ENCODE results near the gene PATJ. TPM values are rescaled to one million over a fixed set of nuclear protein-coding genes. Genes with fewer than 3 reads are reported as not detected.
"Not testable (repeated sequence)": the region's sequence is repeated elsewhere in the genome, so short reads cannot be mapped to it uniquely, and the experiment has no call there.

The PATJ gene
- total RNA-seq, 1 donor from 2014 or later = 126 TPM

GRCh38 chr1:62176597-62177312, 434.5 kb downstream of the PATJ start:
- Mint-ChIP-seq H3K4me1 (ENCODE audit: low read depth) (peaks cover 20% of the 10 kb centered on the region), H3K4me3 (ENCODE audit: low read depth) (no peak overlapping the region), H3K27me3 (no peaks in the 10 kb centered on the region), H3K9me3 (ENCODE audit: low read depth) (no peaks in the 10 kb centered on the region), H3K27ac (peak overlapping the region; percentile 59), H3K36me3 (ENCODE audit: insufficient read depth) (no peaks in the 10 kb centered on the region)
- no peak for TF ChIP-seq CTCF (IDR thresholded peaks at IDR 0.05; ENCODE audit: unreplicated experiment)
- no peak for DNase-seq (ENCODE audit: low spot score, unreplicated experiment)

GRCh38 chr1:62177621-62178020, 435.3 kb downstream of the PATJ start:
- no peaks in the 10 kb centered on the region for H3K36me3 Mint-ChIP-seq (ENCODE audit: insufficient read depth)
- H3K4me3 Mint-ChIP-seq (ENCODE audit: low read depth) = no peak overlapping the region
- H3K4me1 Mint-ChIP-seq (ENCODE audit: low read depth) = peaks cover 26% of the 10 kb centered on the region
- DNase-seq (ENCODE audit: low spot score, unreplicated experiment) = no peak
- no peaks in the 10 kb centered on the region for H3K9me3 Mint-ChIP-seq (ENCODE audit: low read depth)
- TF ChIP-seq CTCF (IDR thresholded peaks at IDR 0.05; ENCODE audit: unreplicated experiment) = no peak
- no peaks in the 10 kb centered on the region for H3K27me3 Mint-ChIP-seq
- H3K27ac Mint-ChIP-seq = no peak overlapping the region

GRCh38 chr1:62178372-62178771, 436.1 kb downstream of the PATJ start:
- no peak for DNase-seq (ENCODE audit: low spot score, unreplicated experiment)
- no peak overlapping the region for H3K27ac Mint-ChIP-seq
- TF ChIP-seq CTCF (IDR thresholded peaks at IDR 0.05; ENCODE audit: unreplicated experiment) = no peak
- peaks cover 2% of the 10 kb centered on the region for H3K27me3 Mint-ChIP-seq
- no peaks in the 10 kb centered on the region for H3K36me3 Mint-ChIP-seq (ENCODE audit: insufficient read depth)
- H3K4me1 Mint-ChIP-seq (ENCODE audit: low read depth) = peaks cover 32% of the 10 kb centered on the region
- H3K9me3 Mint-ChIP-seq (ENCODE audit: low read depth) = no peaks in the 10 kb centered on the region
- H3K4me3 Mint-ChIP-seq (ENCODE audit: low read depth) = no peak overlapping the region

GRCh38 chr1:62180054-62180453, 437.8 kb downstream of the PATJ start:
- H3K4me3 Mint-ChIP-seq (ENCODE audit: low read depth); H3K36me3 Mint-ChIP-seq (ENCODE audit: insufficient read depth): not testable (repeated sequence)

GRCh38 chr1:62180639-62181038, 438.4 kb downstream of the PATJ start:
- no peak for TF ChIP-seq CTCF (IDR thresholded peaks at IDR 0.05; ENCODE audit: unreplicated experiment)
- H3K27ac Mint-ChIP-seq = no peak overlapping the region
- H3K9me3 Mint-ChIP-seq (ENCODE audit: low read depth) = no peaks in the 10 kb centered on the region
- H3K27me3 Mint-ChIP-seq = peaks cover 2% of the 10 kb centered on the region
- H3K36me3 Mint-ChIP-seq (ENCODE audit: insufficient read depth) = no peaks in the 10 kb centered on the region
- H3K4me3 Mint-ChIP-seq (ENCODE audit: low read depth) = no peak overlapping the region
- H3K4me1 Mint-ChIP-seq (ENCODE audit: low read depth) = peaks cover 35% of the 10 kb centered on the region
- DNase-seq (ENCODE audit: low spot score, unreplicated experiment) = no peak

More at GRCh38 chr1:62180054-62180453, 437.8 kb downstream of the PATJ start:
- not testable (repeated sequence) for DNase-seq (ENCODE audit: low spot score, unreplicated experiment); H3K27me3 Mint-ChIP-seq; H3K27ac Mint-ChIP-seq; H3K9me3 Mint-ChIP-seq (ENCODE audit: low read depth)
- peaks cover 35% of the 10 kb centered on the region for H3K4me1 Mint-ChIP-seq (ENCODE audit: low read depth)

GRCh38 chr1:62181532-62181931, 439.3 kb downstream of the PATJ start:
- Mint-ChIP-seq H3K4me3 (ENCODE audit: low read depth) (no peak overlapping the region), H3K4me1 (ENCODE audit: low read depth) (peaks cover 35% of the 10 kb centered on the region), H3K36me3 (ENCODE audit: insufficient read depth) (no peaks in the 10 kb centered on the region), H3K9me3 (ENCODE audit: low read depth) (no peaks in the 10 kb centered on the region), H3K27me3 (peaks cover 2% of the 10 kb centered on the region), H3K27ac (no peak overlapping the region)
- DNase-seq (ENCODE audit: low spot score, unreplicated experiment) = no peak
- no peak for TF ChIP-seq CTCF (IDR thresholded peaks at IDR 0.05; ENCODE audit: unreplicated experiment)

- DNase-seq (ENCODE audit: low spot score, unreplicated experiment); H3K27ac Mint-ChIP-seq; H3K36me3 Mint-ChIP-seq (ENCODE audit: insufficient read depth); H3K9me3 Mint-ChIP-seq (ENCODE audit: low read depth); H3K27me3 Mint-ChIP-seq; H3K4me3 Mint-ChIP-seq (ENCODE audit: low read depth): not testable (repeated sequence)
- peaks cover 35% of the 10 kb centered on the region for H3K4me1 Mint-ChIP-seq (ENCODE audit: low read depth)
Measured at GRCh38 chr1:62182157-62182556, 439.9 kb downstream of the PATJ start.

- H3K27ac Mint-ChIP-seq; H3K9me3 Mint-ChIP-seq (ENCODE audit: low read depth); DNase-seq (ENCODE audit: low spot score, unreplicated experiment); H3K27me3 Mint-ChIP-seq; H3K36me3 Mint-ChIP-seq (ENCODE audit: insufficient read depth): not testable (repeated sequence)
- Mint-ChIP-seq H3K4me1 (ENCODE audit: low read depth) (peaks cover 26% of the 10 kb centered on the region), H3K4me3 (ENCODE audit: low read depth) (peak overlapping the region; percentile 24)
Measured at GRCh38 chr1:62183164-62184020, 441.1 kb downstream of the PATJ start.
